Measurements from ENCODE around the gene INTS11.

INTS11 gene

GRCh38 chr1:1296070-1297061 lies 28.1 kb downstream of the INTS11 start:
- H2AFZ ChIP-seq (ENCODE audit: low read depth, low read length): no peak overlapping the region
- ATAC-seq (ENCODE audit: insufficient read depth, low read depth) (no peak), DNase-seq (no peak)
- no peak overlapping the region for H3K4me2 ChIP-seq (ENCODE audit: insufficient read depth, low read length)
- H3K36me3 ChIP-seq (ENCODE audit: insufficient read depth, low read length): peaks cover 16% of the 10 kb centered on the region; the same call in 1 of the 2 replicates
- no peaks in the 10 kb centered on the region for H3K27me3 ChIP-seq (ENCODE audit: insufficient read depth, low read length, poor library complexity)
- no peak overlapping the region for H3K4me3 ChIP-seq (ENCODE audit: low read depth in 1 of 2, low read length in 2 of 2)
- H3K9ac ChIP-seq (ENCODE audit: low read depth, low read length): no peak overlapping the region
- H3K79me2 ChIP-seq (ENCODE audit: insufficient read depth, low read length): no peaks in the 10 kb centered on the region
- no peaks in the 10 kb centered on the region for H3K4me1 ChIP-seq (ENCODE audit: insufficient read depth, low read length)
- TF ChIP-seq CTCF (IDR thresholded peaks at IDR 0.05; ENCODE audit: borderline replicate concordance, extremely low read depth, low read length, poor library complexity, severe bottlenecking): no peak
- TF ChIP-seq EZH2 (IDR thresholded peaks at IDR 0.05; ENCODE audit: borderline replicate concordance, low read depth, low read length, severe bottlenecking): no peak
- peaks cover 34% of the 10 kb centered on the region for H4K20me1 ChIP-seq (ENCODE audit: insufficient read depth, low read length)
- H3K27ac ChIP-seq (ENCODE audit: low read length): no peak overlapping the region
- no peaks in the 10 kb centered on the region for H3K9me3 ChIP-seq (ENCODE audit: insufficient read depth, low read length, severe bottlenecking)

GRCh38 chr1:1295154-1295923 lies 29.1 kb downstream of the INTS11 start:
- no peak for DNase-seq
- Histone ChIP-seq H3K4me2 (ENCODE audit: insufficient read depth, low read length) (no peak overlapping the region), H3K79me2 (ENCODE audit: insufficient read depth, low read length) (no peaks in the 10 kb centered on the region), H3K36me3 (ENCODE audit: insufficient read depth, low read length) (peaks cover 16% of the 10 kb centered on the region; the same call in 1 of the 2 replicates), H3K9me3 (ENCODE audit: insufficient read depth, low read length, severe bottlenecking) (no peaks in the 10 kb centered on the region), H3K4me3 (ENCODE audit: low read depth in 1 of 2, low read length in 2 of 2) (no peak overlapping the region), H3K9ac (ENCODE audit: low read depth, low read length) (no peak overlapping the region), H3K27me3 (ENCODE audit: insufficient read depth, low read length, poor library complexity) (no peaks in the 10 kb centered on the region), H3K27ac (ENCODE audit: low read length) (no peak overlapping the region), H2AFZ (ENCODE audit: low read depth, low read length) (no peak overlapping the region), H4K20me1 (ENCODE audit: insufficient read depth, low read length) (peaks cover 32% of the 10 kb centered on the region), H3K4me1 (ENCODE audit: insufficient read depth, low read length) (no peaks in the 10 kb centered on the region)
- ATAC-seq (ENCODE audit: insufficient read depth, low read depth): no peak
- TF ChIP-seq CTCF (IDR thresholded peaks at IDR 0.05; ENCODE audit: borderline replicate concordance, extremely low read depth, low read length, poor library complexity, severe bottlenecking) (no peak), EZH2 (IDR thresholded peaks at IDR 0.05; ENCODE audit: borderline replicate concordance, low read depth, low read length, severe bottlenecking) (no peak)

- no peak overlapping the region for H3K9ac ChIP-seq (ENCODE audit: low read depth, low read length)
- TF ChIP-seq EZH2 (IDR thresholded peaks at IDR 0.05; ENCODE audit: borderline replicate concordance, low read depth, low read length, severe bottlenecking): no peak
- no peak for TF ChIP-seq CTCF (IDR thresholded peaks at IDR 0.05; ENCODE audit: borderline replicate concordance, extremely low read depth, low read length, poor library complexity, severe bottlenecking)
- H2AFZ ChIP-seq (ENCODE audit: low read depth, low read length): no peak overlapping the region
- DNase-seq (no peak), ATAC-seq (ENCODE audit: insufficient read depth, low read depth) (no peak)
- no peaks in the 10 kb centered on the region for H3K27me3 ChIP-seq (ENCODE audit: insufficient read depth, low read length, poor library complexity)
- no peaks in the 10 kb centered on the region for H3K79me2 ChIP-seq (ENCODE audit: insufficient read depth, low read length)
- peaks cover 16% of the 10 kb centered on the region; the same call in 1 of the 2 replicates for H3K36me3 ChIP-seq (ENCODE audit: insufficient read depth, low read length)
- no peak overlapping the region for H3K27ac ChIP-seq (ENCODE audit: low read length)
- peaks cover 22% of the 10 kb centered on the region for H4K20me1 ChIP-seq (ENCODE audit: insufficient read depth, low read length)
- no peak overlapping the region for H3K4me3 ChIP-seq (ENCODE audit: low read depth in 1 of 2, low read length in 2 of 2)
- no peak overlapping the region for H3K4me2 ChIP-seq (ENCODE audit: insufficient read depth, low read length)
- H3K9me3 ChIP-seq (ENCODE audit: insufficient read depth, low read length, severe bottlenecking): no peaks in the 10 kb centered on the region
- no peaks in the 10 kb centered on the region for H3K4me1 ChIP-seq (ENCODE audit: insufficient read depth, low read length)
These were observed 30.1 kb downstream of the INTS11 start for GRCh38 chr1:1294250-1294890.
